Mesenchymal stem cell (in vitro differentiated cells and primary cell): ENCODE measurements around the gene THADA.

ENCODE experiments used
- DNase-seq: peaks from one replicate; pipeline ENCODE4 v3.0.0-alpha.2; 2013
- H2AFZ ChIP-seq: one replicate; pipeline ENCODE4 v1.6.1; 2013; ENCODE audit warnings: low read depth, mild to moderate bottlenecking, control low read depth, inconsistent platforms, low read length, moderate library complexity
- H2AK5ac ChIP-seq: 2 replicates; pipeline ENCODE4 v1.6.1; 2013; ENCODE audit warnings: low read length, moderate library complexity, mild to moderate bottlenecking, inconsistent platforms; ENCODE audit not compliant: severe bottlenecking
- H2BK120ac ChIP-seq: one replicate; pipeline ENCODE4 v1.6.1; 2013; ENCODE audit warnings: low read depth, mild to moderate bottlenecking, inconsistent platforms, low read length, moderate library complexity
- H2BK12ac ChIP-seq, 2 experiments: one replicate each; pipeline ENCODE4 v1.6.1; 2013; ENCODE audit warnings: inconsistent platforms in 2 of 2, low read length in 2 of 2, mild to moderate bottlenecking in 2 of 2, moderate library complexity in 2 of 2, control low read depth in 1 of 2
- H2BK15ac ChIP-seq: one replicate; pipeline ENCODE4 v1.6.1; 2013; ENCODE audit warnings: mild to moderate bottlenecking, low read depth, inconsistent platforms; ENCODE audit not compliant: poor library complexity, severe bottlenecking
- H2BK5ac ChIP-seq: 2 replicates; pipeline ENCODE4 v1.6.1; 2013; ENCODE audit warnings: low read depth, mild to moderate bottlenecking, low read length, control low read depth, inconsistent platforms; ENCODE audit not compliant: poor library complexity, severe bottlenecking
- H3K14ac ChIP-seq, 2 experiments: one replicate each; pipeline ENCODE4 v1.6.1; 2013; ENCODE audit warnings: inconsistent platforms in 2 of 2, low read length in 2 of 2, control low read depth in 1 of 2, mild to moderate bottlenecking in 1 of 2, moderate library complexity in 1 of 2
- H3K18ac ChIP-seq, 2 experiments: one replicate each; pipeline ENCODE4 v1.6.1; 2013; ENCODE audit warnings: inconsistent platforms in 2 of 2, low read length in 2 of 2, control low read depth in 1 of 2, low read depth in 1 of 2, mild to moderate bottlenecking in 1 of 2
- H3K23ac ChIP-seq, 2 experiments: one replicate each; pipeline ENCODE4 v1.6.1; 2013; ENCODE audit warnings: inconsistent platforms in 2 of 2, low read length in 2 of 2, mild to moderate bottlenecking in 2 of 2, moderate library complexity in 2 of 2, control low read depth in 1 of 2
- H3K27ac ChIP-seq: 2 replicates; pipeline ENCODE4 v1.5.1; 2013; ENCODE audit warnings: mild to moderate bottlenecking, moderate library complexity, low read length, control low read depth, inconsistent platforms; ENCODE audit not compliant: poor library complexity, severe bottlenecking
- H3K27me3 ChIP-seq, 2 experiments: 2 replicates each; pipeline versions ENCODE4 v1.6.1 to v1.7.0; 2013; ENCODE audit warnings: low read length in 2 of 2, mild to moderate bottlenecking in 2 of 2, moderate library complexity in 2 of 2, control low read depth in 1 of 2, inconsistent platforms in 1 of 2; ENCODE audit not compliant: control insufficient read depth in 1 of 2, insufficient read depth in 1 of 2
- H3K36me3 ChIP-seq, 2 experiments: 2 replicates each; pipeline versions ENCODE4 v1.6.1 to v1.7.0; 2013; ENCODE audit warnings: low read length in 2 of 2, control low read depth in 1 of 2, inconsistent platforms in 1 of 2, low read depth in 1 of 2, mild to moderate bottlenecking in 1 of 2; ENCODE audit not compliant: insufficient read depth in 2 of 2, control insufficient read depth in 1 of 2
- H3K4ac ChIP-seq, 2 experiments: one replicate each; pipeline ENCODE4 v1.6.1; 2013; ENCODE audit warnings: inconsistent platforms in 2 of 2, low read length in 2 of 2, mild to moderate bottlenecking in 2 of 2, moderate library complexity in 2 of 2, control low read depth in 1 of 2, low read depth in 1 of 2
- H3K4me1 ChIP-seq: 2 replicates; pipeline ENCODE4 v1.6.1; 2013; ENCODE audit warnings: low read depth, low read length, control low read depth; ENCODE audit not compliant: control insufficient read depth, insufficient read depth
- H3K4me2 ChIP-seq: 2 replicates; pipeline ENCODE4 v1.6.1; 2013; ENCODE audit warnings: low read length, mild to moderate bottlenecking, inconsistent platforms; ENCODE audit not compliant: poor library complexity, severe bottlenecking
- H3K4me3 ChIP-seq, 2 experiments: 2 replicates each; pipeline versions ENCODE4 v1.5.1 to v1.7.0; 2013; ENCODE audit warnings: low read length in 2 of 2, mild to moderate bottlenecking in 2 of 2, control low read depth in 1 of 2, low read depth in 1 of 2; ENCODE audit not compliant: insufficient read depth in 1 of 2
- H3K79me1 ChIP-seq: replicated peaks from 2 replicates; pipeline ENCODE4 v1.6.1; 2013; ENCODE audit warnings: mild to moderate bottlenecking, control low read depth, low read length, inconsistent platforms; ENCODE audit not compliant: poor library complexity, severe bottlenecking
- H3K9ac ChIP-seq: 2 replicates; pipeline ENCODE4 v1.7.0; 2013; ENCODE audit warnings: mild to moderate bottlenecking, low read length, moderate library complexity
- H3K9me3 ChIP-seq: 2 replicates; pipeline ENCODE4 v1.7.0; 2013; ENCODE audit warnings: mild to moderate bottlenecking, low read length; ENCODE audit not compliant: control insufficient read depth
- H4K8ac ChIP-seq: one replicate; pipeline ENCODE4 v1.6.1; 2013; ENCODE audit warnings: inconsistent platforms, mild to moderate bottlenecking, low read length, moderate library complexity
- H4K91ac ChIP-seq: one replicate; pipeline ENCODE4 v1.6.1; 2013; ENCODE audit warnings: mild to moderate bottlenecking, low read length, inconsistent platforms
- WGBS: methylation state at CpG from one replicate; pipeline ENCODE4 v1.1.7; 2013; ENCODE audit warnings: mixed read lengths; 5-methylcytosine and 5-hydroxymethylcytosine counted together

The THADA gene

GRCh38 chr2:43209204-43209717 is 386.6 kb downstream of the THADA start:
- Histone ChIP-seq H3K4me1 (peaks cover 15% of the 10 kb centered on the region), H2AFZ (no peak overlapping the region), H3K23ac (no peak overlapping the region), H2BK120ac (no peak overlapping the region), H2BK15ac (no peak overlapping the region), H2AK5ac (peak overlapping the region; percentile 3), H3K79me1 (no peaks in the 10 kb centered on the region), H3K18ac (no peak overlapping the region), H3K4me3 (no peak overlapping the region), H3K27ac (no peak overlapping the region), H3K4me2 (no peak overlapping the region), H3K9me3 (no peaks in the 10 kb centered on the region), H3K36me3 (no peaks in the 10 kb centered on the region), H2BK5ac (no peak overlapping the region), H3K4ac (no peak overlapping the region), H3K9ac (no peak overlapping the region), H4K8ac (no peak overlapping the region), H2BK12ac (no peak overlapping the region), H3K14ac (no peak overlapping the region), H4K91ac (no peak overlapping the region), H3K27me3 (no peaks in the 10 kb centered on the region)
- DNase-seq, result no peak
- WGBS, result 85% methylated on average over 5 of the region's 5 CpGs

GRCh38 chr2:43207553-43208300 is 388.1 kb downstream of the THADA start:
- Histone ChIP-seq H4K91ac (no peak overlapping the region), H3K79me1 (no peaks in the 10 kb centered on the region), H2BK120ac (no peak overlapping the region), H2BK15ac (no peak overlapping the region), H3K36me3 (no peaks in the 10 kb centered on the region), H3K4me1 (peaks cover 15% of the 10 kb centered on the region), H3K18ac (no peak overlapping the region), H2BK5ac (no peak overlapping the region), H2AFZ (no peak overlapping the region), H4K8ac (no peak overlapping the region), H2AK5ac (no peak overlapping the region), H3K4me3 (no peak overlapping the region), H3K4ac (no peak overlapping the region), H3K23ac (no peak overlapping the region), H3K14ac (no peak overlapping the region), H3K9ac (no peak overlapping the region), H3K27me3 (no peaks in the 10 kb centered on the region), H3K27ac (no peak overlapping the region), H3K4me2 (no peak overlapping the region), H3K9me3 (no peaks in the 10 kb centered on the region), H2BK12ac (no peak overlapping the region)
- no peak for DNase-seq
- 85% methylated on average over 8 of the region's 9 CpGs for WGBS

GRCh38 chr2:43206602-43207001 is 389.2 kb downstream of the THADA start:
- Histone ChIP-seq H3K18ac (no peak overlapping the region), H3K27me3 (no peaks in the 10 kb centered on the region), H3K4ac (no peak overlapping the region), H3K4me1 (peaks cover 15% of the 10 kb centered on the region), H2AFZ (no peak overlapping the region), H3K79me1 (no peaks in the 10 kb centered on the region), H4K91ac (no peak overlapping the region), H2AK5ac (peak overlapping the region; percentile 38), H3K27ac (no peak overlapping the region), H2BK5ac (no peak overlapping the region), H2BK120ac (no peak overlapping the region), H3K14ac (no peak overlapping the region), H3K4me2 (no peak overlapping the region), H2BK15ac (no peak overlapping the region), H3K9me3 (no peaks in the 10 kb centered on the region), H3K36me3 (no peaks in the 10 kb centered on the region), H3K9ac (no peak overlapping the region), H3K4me3 (no peak overlapping the region), H4K8ac (no peak overlapping the region), H3K23ac (no peak overlapping the region), H2BK12ac (no peak overlapping the region)
- DNase-seq, result no peak
- 94% methylated on average over 7 of the region's 7 CpGs for WGBS

GRCh38 chr2:43203373-43203772 is 392.5 kb downstream of the THADA start:
- H3K18ac ChIP-seq, result no peak overlapping the region

More at GRCh38 chr2:43203373-43203772, 392.5 kb downstream of the THADA start:
- H2BK15ac ChIP-seq, result no peak overlapping the region
- no peak overlapping the region for H2AFZ ChIP-seq
- H2AK5ac ChIP-seq, result peak overlapping the region; percentile 31
- no peak overlapping the region for H4K8ac ChIP-seq
- H3K27ac ChIP-seq, result no peak overlapping the region
- peaks cover 17% of the 10 kb centered on the region for H3K4me1 ChIP-seq
- no peaks in the 10 kb centered on the region for H3K27me3 ChIP-seq
- no peaks in the 10 kb centered on the region for H3K9me3 ChIP-seq
- no peak overlapping the region for H3K4me2 ChIP-seq
- no peaks in the 10 kb centered on the region for H3K79me1 ChIP-seq
- H2BK120ac ChIP-seq, result no peak overlapping the region
- no peaks in the 10 kb centered on the region for H3K36me3 ChIP-seq
- H3K4ac ChIP-seq, result no peak overlapping the region
- no peak overlapping the region for H2BK5ac ChIP-seq
- no peak for DNase-seq
- no peak overlapping the region for H2BK12ac ChIP-seq
- no peak overlapping the region for H3K23ac ChIP-seq
- no peak overlapping the region for H3K9ac ChIP-seq
- no peak overlapping the region for H4K91ac ChIP-seq
- H3K4me3 ChIP-seq, result no peak overlapping the region
- 91% methylated on average over 11 of the region's 11 CpGs for WGBS
- H3K14ac ChIP-seq, result no peak overlapping the region
